Inflammatory macrophage treated with lipopolysaccharide for 1 hour (primary cell): ENCODE measurements around the gene NUDCD2.
"Not testable (repeated sequence)": the region's sequence is repeated elsewhere in the genome, so short reads cannot be mapped to it uniquely, and the experiment has no call there.

ENCODE experiments used
- DNase-seq, 2 donors: peaks; one replicate each; pipeline ENCODE4 v3.0.0-alpha.2; 2020 to 2022

NUDCD2 gene

DNA sequence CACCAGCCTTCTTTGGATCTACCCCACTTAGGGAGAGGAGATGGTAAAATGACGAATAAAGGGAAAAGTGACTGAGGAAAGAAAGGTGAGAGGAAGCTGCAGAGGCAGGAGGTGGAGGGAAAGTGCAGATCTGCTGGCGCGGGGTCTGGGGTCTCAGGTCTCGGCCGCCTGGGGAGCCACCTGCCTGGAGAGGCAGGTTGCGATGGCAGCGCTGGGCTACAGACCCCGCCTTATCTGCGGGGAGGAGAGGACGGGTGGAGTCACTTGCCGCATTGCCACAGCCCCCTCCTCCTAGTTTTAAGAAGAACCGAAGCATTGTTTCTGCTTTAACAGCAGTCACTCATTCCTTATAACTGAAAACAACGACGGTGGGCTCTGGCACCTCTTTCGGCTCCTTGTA is 44.2 kb downstream of the NUDCD2 start:
- not testable (repeated sequence) for DNase-seq

DNA sequence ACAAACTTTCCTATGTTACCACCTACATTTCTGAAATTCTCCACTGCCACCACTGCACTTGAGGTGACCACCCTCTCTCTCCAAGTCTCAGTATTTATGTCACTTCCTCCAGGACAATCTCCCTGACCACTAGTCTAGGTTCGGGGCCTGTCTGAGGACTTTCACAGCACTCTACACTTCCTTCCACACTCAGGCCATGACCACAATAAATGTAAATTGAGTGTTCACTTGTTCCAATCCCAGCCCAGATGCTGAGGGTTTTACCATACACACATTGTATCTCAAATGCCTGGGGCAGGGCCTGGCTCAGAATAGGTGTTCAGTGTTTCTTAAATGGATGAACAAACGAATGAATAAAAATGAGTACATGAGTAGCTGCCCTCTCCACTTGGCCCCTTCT is 49.4 kb downstream of the NUDCD2 start:
- no peak for DNase-seq

DNA sequence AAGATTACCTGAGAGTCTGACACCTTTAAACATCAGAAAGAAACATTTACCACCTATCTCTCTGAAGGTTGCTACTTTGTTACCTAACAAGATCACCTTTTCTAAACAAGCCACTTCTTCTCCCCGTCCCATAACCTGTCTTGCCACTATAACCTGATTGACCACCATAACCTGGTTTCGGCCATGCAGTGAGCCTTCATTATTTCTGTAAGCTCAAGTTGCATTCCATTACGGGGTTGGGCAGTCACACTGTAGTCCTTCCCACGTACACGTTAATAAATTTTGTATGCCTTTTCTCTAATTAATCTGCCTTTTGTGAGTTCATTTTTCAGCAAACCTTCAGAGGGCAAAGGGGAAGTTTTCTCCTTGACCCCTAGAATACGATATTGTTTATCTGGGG is 50.5 kb downstream of the NUDCD2 start:
- DNase-seq, result no peak

DNA sequence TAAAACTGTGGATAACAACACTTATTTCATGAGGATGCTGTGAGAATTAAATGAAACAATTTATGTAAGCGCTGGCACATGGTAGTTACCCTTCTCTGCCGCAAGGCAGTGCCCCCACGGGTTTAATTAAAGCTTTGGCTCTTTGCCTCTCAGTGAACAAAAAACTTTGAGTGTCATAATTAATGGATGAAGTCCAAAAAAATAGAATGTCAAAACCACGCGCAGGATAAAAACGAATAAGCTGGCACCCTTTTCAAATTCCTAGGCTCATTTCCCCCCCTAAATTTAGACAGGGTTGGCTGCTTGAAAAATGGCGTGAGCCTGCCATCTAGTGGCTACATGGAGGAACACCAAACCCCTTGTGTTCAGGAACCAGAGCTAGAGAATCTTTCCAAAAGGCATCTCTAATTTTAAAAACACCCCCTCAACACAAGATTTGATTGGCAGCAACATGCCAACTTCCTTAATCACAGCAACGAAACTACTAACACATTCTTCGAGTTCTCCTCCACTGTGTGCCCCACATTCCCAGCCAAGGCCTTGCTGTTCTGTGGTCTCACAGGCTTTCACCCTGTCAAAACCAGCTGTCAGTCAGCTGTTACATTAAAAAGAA is 51.5 kb downstream of the NUDCD2 start:
- peak; percentile 41 to 78 for DNase-seq

DNA sequence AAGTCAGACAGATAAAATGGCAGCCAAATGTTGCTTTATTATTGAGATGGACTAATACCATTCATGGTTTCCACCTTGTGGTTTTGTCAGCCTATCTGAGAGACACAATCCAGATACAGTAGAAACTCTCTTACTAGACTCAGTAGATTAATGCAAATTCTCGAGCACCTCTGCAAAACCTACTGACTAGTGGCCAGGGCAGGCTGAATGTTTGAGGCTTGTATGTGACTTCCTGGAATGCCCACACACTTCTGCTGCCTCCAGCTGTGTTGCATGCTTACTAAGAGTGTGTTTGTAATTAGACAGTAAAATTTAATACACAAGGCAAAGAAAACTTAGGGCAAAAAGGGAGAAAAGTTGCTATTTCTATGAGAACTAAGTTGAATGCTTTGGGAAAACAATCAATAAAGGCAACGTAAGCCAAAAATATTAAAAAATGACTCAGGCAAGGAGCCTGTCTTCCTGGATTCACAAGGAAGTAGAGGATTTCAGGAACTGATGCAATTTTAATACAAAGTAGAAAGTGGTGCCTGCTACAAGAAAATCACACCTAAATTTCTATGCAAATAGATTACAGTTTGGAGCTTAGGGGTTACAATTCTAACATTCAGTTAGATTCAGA is 52.8 kb downstream of the NUDCD2 start:
- peak; percentile 41 for DNase-seq

DNA sequence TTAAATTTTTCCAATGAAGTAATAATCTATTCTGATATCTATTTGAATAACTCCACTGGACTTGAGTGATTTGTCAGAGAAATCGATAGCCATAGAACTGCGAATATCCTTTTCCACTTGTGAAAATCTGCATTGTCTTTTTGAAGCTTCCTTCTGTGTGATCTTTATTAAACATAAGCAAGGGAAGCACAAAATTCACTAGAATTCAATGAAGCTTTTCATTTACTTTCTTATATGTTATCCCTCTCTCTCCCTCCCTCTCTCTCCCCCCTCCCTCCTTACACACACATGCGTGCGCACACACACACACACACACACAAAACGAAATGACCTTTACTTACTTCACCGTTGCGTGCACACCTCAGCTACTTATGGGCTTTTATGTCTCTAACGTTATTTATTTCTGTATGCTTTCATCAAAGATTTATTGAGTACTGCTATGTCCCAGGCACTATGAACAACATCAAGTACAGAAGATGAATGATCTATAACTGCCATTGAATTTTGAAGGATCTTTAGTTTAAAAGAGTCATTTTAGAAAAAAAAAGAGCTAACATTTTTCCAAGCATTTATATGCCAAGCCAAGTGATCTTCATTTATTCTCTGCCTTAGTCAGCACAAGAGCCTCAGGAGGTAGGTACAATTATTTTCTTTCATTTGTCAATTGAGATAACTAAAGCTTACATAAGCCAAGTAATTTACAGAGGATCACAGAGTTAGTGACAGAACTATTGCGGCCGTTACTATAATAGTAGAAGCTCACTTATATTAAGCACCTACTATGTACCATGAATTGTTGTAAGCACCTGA is 55.3 kb downstream of the NUDCD2 start:
- DNase-seq, result no peak

DNA sequence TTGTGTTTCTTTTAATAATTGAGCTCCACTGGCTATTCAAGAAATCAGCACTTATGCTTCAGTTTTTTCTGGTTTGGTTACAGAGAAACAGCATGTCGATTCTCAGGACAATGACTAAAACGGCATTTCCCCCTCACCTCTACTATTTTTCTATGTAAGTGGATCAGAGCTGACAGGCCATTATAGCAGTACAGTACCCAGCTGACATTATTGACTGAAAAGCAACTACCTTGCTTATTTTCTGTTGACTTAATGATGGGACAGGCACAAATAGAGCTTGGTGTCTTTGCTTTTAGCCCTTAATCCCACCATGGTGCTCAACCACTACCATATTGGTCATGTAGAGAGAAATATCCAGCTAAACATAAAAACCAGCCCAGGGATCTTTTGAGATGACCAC is 57.9 kb downstream of the NUDCD2 start:
- DNase-seq, result no peak

DNA sequence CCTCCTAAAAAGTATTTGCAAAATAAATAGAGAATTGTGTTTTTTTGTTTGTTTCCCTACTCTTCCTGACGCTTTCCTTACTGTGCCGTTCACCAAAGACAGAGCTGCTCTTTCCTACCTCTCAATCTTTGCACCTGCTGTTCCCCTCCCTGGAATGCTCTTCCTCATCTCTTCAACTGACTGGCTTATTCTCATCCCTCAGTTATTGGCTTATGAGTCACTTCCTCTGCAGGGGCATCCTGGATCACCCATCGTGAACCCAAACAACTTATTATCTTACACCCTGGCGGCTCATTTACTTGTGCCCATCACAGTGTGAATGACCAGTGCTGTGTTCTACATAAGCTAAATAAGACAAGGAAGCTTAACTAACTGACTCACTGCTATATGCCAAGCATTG is 58.6 kb downstream of the NUDCD2 start:
- no peak for DNase-seq

DNA sequence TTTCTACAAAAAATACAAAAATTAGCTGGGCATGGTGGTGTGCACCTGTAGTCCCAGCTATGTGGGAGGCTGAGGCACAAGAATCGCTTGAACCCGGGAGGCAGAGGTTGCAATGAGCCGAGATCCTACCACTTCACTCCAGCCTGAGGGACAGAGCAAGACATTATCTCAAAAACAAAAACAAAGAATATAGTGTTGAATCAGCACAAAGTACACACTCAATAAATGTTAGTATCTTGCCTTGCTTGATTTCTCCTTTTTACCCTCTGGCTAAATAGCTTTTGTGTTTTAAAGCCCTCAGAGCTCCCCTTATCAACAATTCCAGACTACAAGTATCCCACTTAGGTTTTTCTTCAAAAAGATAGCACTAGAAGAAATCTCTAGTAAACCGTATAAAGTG is 60.0 kb downstream of the NUDCD2 start:
- DNase-seq, result no peak

DNA sequence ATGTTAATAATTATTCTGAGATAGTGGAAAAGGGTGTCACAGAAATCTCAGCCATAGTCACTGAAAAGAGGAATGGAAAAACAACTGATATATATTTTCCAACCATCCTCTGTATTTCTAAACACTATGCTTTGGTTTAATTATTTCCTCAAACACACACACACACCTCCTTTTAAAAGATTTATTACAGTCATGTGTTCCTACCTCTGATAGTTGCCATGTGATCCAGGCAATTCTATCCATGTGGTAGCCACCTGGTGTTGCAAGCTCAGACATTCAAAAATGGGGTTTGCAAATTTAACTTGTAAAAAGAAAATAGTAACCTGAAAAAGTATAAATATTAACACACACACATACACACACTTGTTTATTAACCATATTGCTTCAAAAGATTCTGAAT is 62.5 kb downstream of the NUDCD2 start:
- no peak for DNase-seq

DNA sequence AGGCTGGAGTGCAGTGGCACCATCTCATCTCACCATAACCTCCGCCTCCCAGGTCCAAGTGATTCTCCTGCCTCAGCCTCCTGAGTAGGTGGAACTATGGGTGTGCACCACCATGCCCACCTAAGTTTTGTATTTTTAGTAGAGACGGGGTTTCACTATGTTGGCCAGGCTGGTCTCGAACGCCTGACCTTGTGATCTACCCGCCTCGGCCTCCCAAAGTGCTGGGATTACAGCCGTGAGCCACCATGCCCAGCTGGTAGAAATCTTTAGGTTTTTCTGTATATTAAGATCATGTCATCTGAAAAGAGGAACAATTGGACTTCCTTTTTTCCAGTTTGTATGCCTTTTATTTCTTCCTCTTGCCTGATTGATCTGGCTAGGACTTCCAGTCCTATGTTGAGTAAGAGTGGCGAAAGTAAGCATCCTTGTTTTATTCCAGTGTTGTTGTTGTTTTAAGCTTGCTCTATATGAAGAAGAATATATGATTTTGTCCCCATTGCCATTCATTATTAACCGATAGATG is 63.0 kb downstream of the NUDCD2 start:
- DNase-seq, result peak; percentile 37 to 43
